ENCODE data around the gene NDUFAB1. TPM values are rescaled to one million over a fixed set of nuclear protein-coding genes. Genes with fewer than 3 reads are reported as not detected.

Gene NDUFAB1
- total RNA-seq, 1 donor from 2014 or later: 142 TPM

GRCh38 chr16:23534868-23535860 is 61.0 kb downstream of the NDUFAB1 start:
- H3K36me3 Mint-ChIP-seq (ENCODE audit: low read depth): peaks cover 46% of the 10 kb centered on the region
- DNase-seq (ENCODE audit: low spot score): no peak
- intact Hi-C loops (cut with micrococcal nuclease): no loop called here
- H3K4me1 Mint-ChIP-seq (ENCODE audit: low read depth): no peaks in the 10 kb centered on the region
- H3K27ac Mint-ChIP-seq: no peak overlapping the region
- H3K27me3 Mint-ChIP-seq (ENCODE audit: low read depth): no peaks in the 10 kb centered on the region
- H3K9me3 Mint-ChIP-seq: no peaks in the 10 kb centered on the region
- no peak overlapping the region for H3K4me3 Mint-ChIP-seq (ENCODE audit: low read depth)

- Mint-ChIP-seq H3K4me1 (ENCODE audit: low read depth) (no peaks in the 10 kb centered on the region), H3K9me3 (no peaks in the 10 kb centered on the region), H3K36me3 (ENCODE audit: low read depth) (peaks cover 37% of the 10 kb centered on the region), H3K27ac (no peak overlapping the region), H3K27me3 (ENCODE audit: low read depth) (no peaks in the 10 kb centered on the region), H3K4me3 (ENCODE audit: low read depth) (no peak overlapping the region)
- intact Hi-C loops (cut with micrococcal nuclease): no loop called here
- DNase-seq (ENCODE audit: low spot score): no peak
Observed at GRCh38 chr16:23532448-23532847, 63.7 kb downstream of the NDUFAB1 start.

Other genes with a start within 250 kb of the NDUFAB1 start
- 23.8 and 24.2 TPM in 2 replicates for gene COG7, start 143.1 kb downstream of the NDUFAB1 start, total RNA-seq
- 108 and 110 TPM in 2 replicates for gene GGA2, start 85.8 kb downstream of the NDUFAB1 start, total RNA-seq
- gene EARS2, start 39.0 kb downstream of the NDUFAB1 start, total RNA-seq: 25.3 and 26.6 TPM in 2 replicates
- gene UBFD1, start 38.6 kb downstream of the NDUFAB1 start, total RNA-seq: 57.7 and 62.5 TPM in 2 replicates
- 25.6 and 30.8 TPM in 2 replicates for gene PALB2, start 45.0 kb upstream of the NDUFAB1 start, total RNA-seq
- 86.5 and 88.4 TPM in 2 replicates for gene DCTN5, start 45.1 kb upstream of the NDUFAB1 start, total RNA-seq
- gene PLK1, start 82.6 kb upstream of the NDUFAB1 start, total RNA-seq: 71.6 and 75.3 TPM in 2 replicates
- not detected in 2 replicates for gene ERN2, start 116.9 kb upstream of the NDUFAB1 start, total RNA-seq
- not detected in 2 replicates for gene CHP2, start 158.7 kb upstream of the NDUFAB1 start, total RNA-seq
- 69.0 and 69.5 TPM in 2 replicates for gene PRKCB, start 239.7 kb upstream of the NDUFAB1 start, total RNA-seq

Measured in activated T-helper 2 cell treated with anti-CD3 and anti-CD28 coated beads, Interferon-gamma antibody, Interleukin-2, Interleukin-4, amounts not matched to agents 10 μg/mL and 5 μg/mL and 100 μg/mL, durations not matched to agents 14 hours and 24 hours and 36 hours (primary cell).